HUES64 (cell line): Measurements from ENCODE around the gene BPIFB6.

Source experiments
- H3K27ac ChIP-seq: 2 replicates; pipeline ENCODE4 v1.7.0; 2013; ENCODE audit warnings: low read depth, low read length, inconsistent platforms
- H3K27me3 ChIP-seq: 2 replicates; pipeline ENCODE4 v1.6.1; 2013; ENCODE audit warnings: mild to moderate bottlenecking, low read length; ENCODE audit not compliant: insufficient read depth
- H3K36me3 ChIP-seq: 2 replicates; pipeline ENCODE4 v1.6.1; 2013; ENCODE audit warnings: mild to moderate bottlenecking, low read length; ENCODE audit not compliant: insufficient read depth
- H3K4me1 ChIP-seq: 2 replicates; pipeline ENCODE4 v1.6.1; 2013; ENCODE audit warnings: mild to moderate bottlenecking, low read length, moderate library complexity; ENCODE audit not compliant: insufficient read depth
- H3K4me3 ChIP-seq: 2 replicates; pipeline ENCODE4 v1.5.1; 2013; ENCODE audit warnings: mild to moderate bottlenecking, low read length, moderate library complexity
- H3K9ac ChIP-seq: 2 replicates; pipeline ENCODE4 v1.6.1; 2013; ENCODE audit warnings: mild to moderate bottlenecking, low read depth, low read length
- H3K9me3 ChIP-seq: 2 replicates; pipeline ENCODE4 v1.6.1; 2013; ENCODE audit warnings: low read depth, low read length; ENCODE audit not compliant: insufficient read depth
- whole genome bisulfite sequencing: fragments of 150-250, 120-280 bp; methylation state at CpG from one replicate; pipeline ENCODE4 v1.1.7; 2013; ENCODE audit warnings: missing lambda C conversion rate; 5-methylcytosine and 5-hydroxymethylcytosine counted together

Gene BPIFB6

DNA sequence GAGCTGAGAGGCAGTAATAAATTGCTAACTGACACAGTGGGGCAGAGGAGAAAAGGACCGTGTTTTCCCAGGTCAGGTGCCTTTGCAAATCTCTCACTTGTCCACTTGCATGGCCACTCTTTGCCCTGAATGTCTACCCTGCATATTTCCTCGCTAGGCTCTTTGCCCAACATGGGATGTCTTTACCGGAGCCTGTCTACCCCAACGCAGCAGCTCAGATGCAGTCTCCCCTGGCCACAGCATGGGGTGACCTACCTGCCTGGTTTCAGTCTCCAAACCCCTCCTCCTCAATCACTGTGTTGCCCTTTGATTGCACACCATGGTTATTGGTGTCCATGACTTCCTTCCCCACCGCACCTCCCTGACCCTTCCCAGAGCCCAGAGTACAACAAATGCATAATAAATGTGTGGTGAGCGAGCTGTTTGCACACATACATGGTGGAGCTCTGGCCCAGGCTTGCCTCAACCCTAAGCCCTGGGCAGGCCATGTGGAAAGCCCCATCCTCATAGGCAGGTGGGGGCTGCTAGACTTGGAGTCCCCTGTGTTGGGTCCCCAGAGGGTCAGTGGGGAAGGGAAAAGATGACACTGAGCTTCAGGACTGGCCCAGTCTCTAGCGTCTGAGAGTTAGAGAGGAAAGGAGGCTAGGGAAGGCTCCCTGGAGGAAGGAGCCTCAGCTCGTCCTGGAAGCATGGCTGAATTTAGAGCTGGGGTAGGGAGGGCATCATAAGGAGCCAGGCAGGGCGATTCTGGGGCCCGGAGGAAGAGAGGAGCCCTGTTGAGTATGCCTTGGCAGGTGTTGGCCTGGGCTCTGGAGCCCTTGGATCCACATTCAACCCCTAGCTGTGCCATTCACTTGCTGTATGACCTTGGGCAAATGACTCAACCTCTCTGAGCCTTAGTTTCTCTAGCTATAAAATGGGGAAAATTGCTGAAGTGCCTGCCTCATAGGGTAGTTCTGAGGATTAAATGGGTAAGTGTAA lies 4.4 kb upstream of the BPIFB6 start:
- Histone ChIP-seq H3K4me3 (no peak overlapping the region), H3K27me3 (no peaks in the 10 kb centered on the region), H3K36me3 (no peaks in the 10 kb centered on the region), H3K4me1 (no peaks in the 10 kb centered on the region), H3K9me3 (no peaks in the 10 kb centered on the region), H3K27ac (no peak overlapping the region), H3K9ac (no peak overlapping the region)
- WGBS = 85% methylated on average over 10 of the region's 10 CpGs

DNA sequence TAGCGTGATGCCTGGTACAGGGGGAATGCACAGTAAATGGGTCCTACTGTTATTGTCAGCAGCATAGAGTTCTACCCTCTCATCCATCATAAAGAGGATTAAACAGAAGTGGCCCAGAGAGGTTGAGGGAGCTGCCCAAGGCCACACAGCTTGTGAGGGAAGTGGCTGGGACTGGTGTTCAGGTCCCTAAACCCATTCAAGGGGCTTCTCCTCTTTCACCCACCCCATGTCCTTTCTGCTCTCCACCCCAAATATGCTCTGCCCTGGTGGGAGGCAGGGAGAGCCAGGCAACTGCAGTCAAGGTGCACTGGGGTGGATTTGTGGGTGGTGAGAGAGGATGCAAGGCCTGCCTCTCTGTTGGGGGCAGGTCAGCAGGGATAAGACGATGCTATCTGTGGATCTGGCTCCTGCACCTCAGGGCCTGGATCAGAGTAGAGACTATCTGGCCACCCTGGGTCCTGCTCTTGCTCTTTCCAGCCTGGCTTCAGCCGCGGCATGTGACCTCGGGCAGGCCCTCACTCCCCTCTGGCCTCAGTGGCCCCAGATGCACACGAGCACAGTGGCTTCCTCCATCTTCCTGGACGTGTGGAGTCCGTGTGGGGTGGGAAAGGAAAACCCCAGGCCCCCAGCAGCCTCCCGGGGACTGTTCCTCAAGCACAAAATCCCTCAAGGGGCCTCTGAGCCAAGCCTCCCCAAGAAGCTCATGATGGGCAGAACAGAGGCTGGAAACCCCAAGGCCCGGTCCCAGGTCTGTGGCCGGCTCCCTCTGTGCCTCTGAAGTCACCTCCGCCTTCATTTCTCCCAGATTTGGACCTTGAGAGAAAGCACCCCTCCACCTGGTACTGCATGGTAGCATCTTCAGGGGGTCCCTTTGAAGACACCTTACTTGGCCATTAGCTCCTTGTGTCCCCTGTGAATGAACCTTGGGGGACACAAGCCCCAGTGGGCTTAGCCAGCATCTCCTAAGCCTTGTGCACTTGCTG lies 3.4 kb upstream of the BPIFB6 start:
- Histone ChIP-seq H3K36me3 (no peaks in the 10 kb centered on the region), H3K27me3 (no peaks in the 10 kb centered on the region)

DNA sequence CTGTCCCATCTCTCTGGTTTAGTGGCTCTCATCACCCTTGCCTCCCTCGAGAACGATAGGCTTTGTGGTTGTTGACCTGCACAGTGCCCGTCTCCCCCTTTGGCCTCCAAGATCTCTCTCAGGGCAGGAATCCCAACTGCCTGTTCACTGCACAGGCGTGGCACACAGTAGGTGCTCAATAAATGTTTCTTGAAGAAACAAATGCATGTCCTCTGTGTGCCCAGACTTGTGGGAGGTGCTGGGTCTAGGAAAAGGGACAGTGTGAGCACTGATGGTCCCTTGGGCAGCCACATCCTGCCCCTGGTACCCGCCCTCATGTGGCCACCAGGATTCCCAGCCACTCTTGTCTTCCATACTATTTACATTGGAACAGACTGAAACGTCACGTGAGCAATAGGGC lies 2.6 kb upstream of the BPIFB6 start:
- no peak overlapping the region for H3K27ac ChIP-seq
- H3K36me3 ChIP-seq = no peaks in the 10 kb centered on the region
- no peak overlapping the region for H3K9ac ChIP-seq
- H3K4me1 ChIP-seq = no peaks in the 10 kb centered on the region
- H3K4me3 ChIP-seq = no peak overlapping the region
- H3K9me3 ChIP-seq = no peaks in the 10 kb centered on the region
- WGBS = 85% methylated on average over 7 of the region's 7 CpGs
- no peaks in the 10 kb centered on the region for H3K27me3 ChIP-seq

More for the DNA sequence above, 3.4 kb upstream of the BPIFB6 start:
- no peak overlapping the region for H3K27ac ChIP-seq
- 85% methylated on average over 12 of the region's 12 CpGs for WGBS
- no peaks in the 10 kb centered on the region for H3K4me1 ChIP-seq
- H3K9me3 ChIP-seq = no peaks in the 10 kb centered on the region
- no peak overlapping the region for H3K4me3 ChIP-seq
- no peak overlapping the region for H3K9ac ChIP-seq

DNA sequence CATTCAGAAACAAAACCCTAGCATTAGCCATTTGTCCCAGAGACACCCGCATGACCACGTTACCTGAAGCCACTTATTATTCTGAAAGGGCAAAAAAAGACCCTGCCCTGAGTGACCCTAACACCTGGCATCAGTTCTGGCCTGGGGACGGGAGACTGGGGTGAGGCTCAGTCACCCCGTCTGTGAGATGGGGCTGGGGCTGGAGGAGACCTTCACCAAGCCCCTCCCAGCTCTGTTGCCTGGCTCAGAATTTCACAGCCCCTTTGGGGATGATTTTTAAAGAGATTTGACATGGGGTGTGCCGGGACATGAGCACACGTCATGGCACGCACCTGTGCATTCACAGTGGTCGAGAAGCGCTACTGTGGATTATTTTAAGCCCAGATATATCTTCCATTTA lies 1.4 kb upstream of the BPIFB6 start:
- H3K27me3 ChIP-seq = no peaks in the 10 kb centered on the region
- H3K4me3 ChIP-seq = no peak overlapping the region
- no peaks in the 10 kb centered on the region for H3K36me3 ChIP-seq
- no peaks in the 10 kb centered on the region for H3K9me3 ChIP-seq
- H3K9ac ChIP-seq = no peak overlapping the region
- H3K4me1 ChIP-seq = no peaks in the 10 kb centered on the region
- no peak overlapping the region for H3K27ac ChIP-seq
- 91% methylated on average over 9 of the region's 9 CpGs for whole genome bisulfite sequencing

DNA sequence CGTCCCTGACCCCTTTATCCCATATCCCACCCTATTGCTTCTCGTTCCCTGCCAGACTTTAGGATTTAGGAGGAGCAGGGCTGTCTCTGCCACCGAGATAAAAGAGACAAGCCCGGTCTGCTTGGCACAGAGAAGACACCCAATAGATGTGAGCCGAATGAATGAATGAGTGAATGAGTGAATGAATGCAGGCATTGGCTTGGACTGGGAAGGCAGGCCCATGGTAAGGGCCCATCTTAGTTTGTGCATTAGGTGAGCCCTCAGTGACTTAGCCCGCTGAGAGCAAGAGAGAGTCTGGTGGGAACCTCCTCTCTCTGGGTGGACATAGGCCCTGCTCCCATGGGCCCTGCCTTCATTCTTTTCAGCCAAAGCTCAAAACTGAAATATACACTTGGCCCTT lies 879 bp upstream of the BPIFB6 start:
- Histone ChIP-seq H3K27me3 (no peaks in the 10 kb centered on the region), H3K9me3 (no peaks in the 10 kb centered on the region), H3K27ac (no peak overlapping the region), H3K4me3 (no peak overlapping the region), H3K36me3 (no peaks in the 10 kb centered on the region), H3K4me1 (no peaks in the 10 kb centered on the region), H3K9ac (no peak overlapping the region)
- 90% methylated on average over 6 of the region's 6 CpGs for WGBS

DNA sequence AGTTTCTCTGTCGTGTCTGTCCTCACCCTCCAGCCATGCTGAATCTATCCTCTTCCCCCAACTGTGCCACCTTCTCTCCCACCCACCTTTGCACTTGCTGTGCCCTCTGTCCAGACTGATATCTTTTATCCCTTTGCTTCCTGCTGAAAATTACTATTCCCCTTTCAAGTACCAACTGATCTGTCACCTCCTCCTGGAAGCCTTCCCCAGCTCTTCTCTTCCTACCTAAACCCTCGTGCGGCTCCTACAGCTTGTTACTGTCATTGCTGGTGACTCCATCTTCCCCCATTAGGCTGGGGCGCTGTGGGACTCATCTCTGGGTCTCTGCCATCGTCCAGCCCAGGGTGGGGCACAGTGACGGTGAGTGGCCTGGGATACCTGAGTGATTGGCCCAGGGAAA lies 1.1 kb downstream of the BPIFB6 start:
- no peaks in the 10 kb centered on the region for H3K27me3 ChIP-seq
- WGBS = 87% methylated on average over 6 of the region's 6 CpGs
- no peak overlapping the region for H3K9ac ChIP-seq
- H3K4me1 ChIP-seq = no peaks in the 10 kb centered on the region
- H3K27ac ChIP-seq = no peak overlapping the region
- no peak overlapping the region for H3K4me3 ChIP-seq
- no peaks in the 10 kb centered on the region for H3K36me3 ChIP-seq
- no peaks in the 10 kb centered on the region for H3K9me3 ChIP-seq

DNA sequence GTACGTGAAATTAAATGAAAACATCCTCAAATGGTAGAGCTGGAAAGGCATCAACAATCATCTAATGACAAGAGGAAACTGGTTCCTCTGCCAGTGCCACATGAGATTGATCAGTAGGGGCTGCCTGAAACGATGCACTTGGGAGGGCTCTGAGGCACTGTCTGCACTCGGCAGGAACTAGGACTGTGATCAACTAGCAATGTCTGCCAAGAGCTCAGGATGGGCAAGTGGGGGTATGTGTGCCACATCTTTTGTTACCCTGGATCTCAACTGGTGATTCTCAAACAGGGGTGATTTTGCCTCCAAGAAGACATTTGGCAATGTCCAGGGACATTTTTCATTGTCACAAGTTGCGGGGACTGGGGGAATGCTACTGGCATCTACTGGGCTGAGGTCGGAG lies 1.9 kb downstream of the BPIFB6 start:
- H3K4me1 ChIP-seq = no peaks in the 10 kb centered on the region
- no peak overlapping the region for H3K27ac ChIP-seq
- H3K9ac ChIP-seq = no peak overlapping the region
- 0 out of 2 replicates have a peak, but pooled peaks cover 4% of the 10 kb centered on the region for H3K27me3 ChIP-seq
- H3K36me3 ChIP-seq = no peaks in the 10 kb centered on the region
- 84% methylated on average over 5 of the region's 5 CpGs for WGBS
- no peak overlapping the region for H3K4me3 ChIP-seq
- no peaks in the 10 kb centered on the region for H3K9me3 ChIP-seq

DNA sequence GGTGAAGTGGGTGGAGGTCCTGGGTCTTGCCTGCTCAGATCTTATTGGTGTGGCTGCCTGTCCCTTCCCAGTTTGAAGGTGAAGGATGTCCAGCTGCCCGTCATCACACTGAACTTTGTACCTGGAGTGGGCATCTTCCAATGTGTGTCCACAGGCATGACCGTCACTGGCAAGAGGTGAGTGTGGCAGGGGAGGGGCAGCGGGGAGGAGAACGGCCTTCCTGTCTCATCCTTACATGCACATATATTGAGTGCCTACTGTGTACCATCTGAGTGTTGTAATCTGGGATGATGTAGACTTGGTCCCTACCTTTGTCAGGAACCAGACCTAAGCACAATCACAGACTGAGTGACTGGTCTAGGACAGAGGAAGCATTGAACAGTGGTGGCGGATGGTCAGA lies 2.7 kb downstream of the BPIFB6 start:
- no peak overlapping the region for H3K4me3 ChIP-seq
- WGBS = 71% methylated on average over 4 of the region's 5 CpGs
- H3K36me3 ChIP-seq = no peaks in the 10 kb centered on the region
- no peaks in the 10 kb centered on the region for H3K4me1 ChIP-seq
- 0 out of 2 replicates have a peak, but pooled peaks cover 4% of the 10 kb centered on the region for H3K27me3 ChIP-seq
- no peaks in the 10 kb centered on the region for H3K9me3 ChIP-seq
- no peak overlapping the region for H3K9ac ChIP-seq
- no peak overlapping the region for H3K27ac ChIP-seq

DNA sequence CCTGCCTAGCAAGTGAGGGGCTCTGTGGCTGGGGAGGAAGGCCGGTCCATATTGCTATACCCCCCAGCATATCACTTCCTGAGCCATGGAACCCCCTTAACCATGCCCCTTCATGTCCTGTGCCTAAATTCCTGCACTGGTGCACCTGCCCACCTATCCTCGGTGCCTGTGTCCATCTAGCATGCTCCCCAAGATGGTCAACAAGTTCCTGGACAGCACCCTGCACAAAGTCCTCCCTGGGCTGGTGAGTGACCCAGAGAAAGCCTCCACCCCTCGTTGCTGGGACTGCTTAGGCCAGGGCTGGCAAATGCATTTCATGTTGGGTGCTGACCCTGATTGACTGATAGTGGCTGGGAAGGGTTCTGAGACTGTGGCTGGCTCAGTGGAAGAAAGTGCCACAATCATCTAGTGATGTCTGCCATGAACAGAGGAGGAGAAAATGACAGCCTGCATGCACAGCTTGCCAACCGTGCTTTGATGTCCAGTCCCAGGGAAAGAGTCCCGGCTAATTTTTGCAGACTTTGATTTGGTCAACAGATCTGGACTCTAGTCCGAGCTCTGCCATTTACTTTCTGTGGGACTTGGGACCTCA lies 3.5 kb downstream of the BPIFB6 start:
- 89% methylated on average over 6 of the region's 6 CpGs for WGBS

DNA sequence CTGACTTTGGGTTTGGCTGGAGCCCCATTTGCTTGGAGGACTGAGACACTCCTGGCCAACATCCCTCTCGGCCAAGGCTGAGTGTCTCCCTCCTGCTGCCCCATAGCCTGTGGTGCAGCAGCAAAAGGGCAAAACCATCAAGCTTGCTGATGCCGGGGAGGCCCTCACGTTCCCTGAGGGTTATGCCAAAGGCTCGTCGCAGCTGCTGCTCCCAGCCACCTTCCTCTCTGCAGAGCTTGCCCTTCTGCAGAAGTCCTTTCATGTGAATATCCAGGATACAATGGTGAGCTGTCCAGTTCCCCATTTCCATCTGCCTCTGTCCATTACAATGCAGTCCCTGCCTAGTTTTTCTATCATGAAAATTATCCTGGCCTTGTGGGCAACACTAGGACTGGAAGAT lies 6.0 kb downstream of the BPIFB6 start:
- no peaks in the 10 kb centered on the region for H3K36me3 ChIP-seq
- H3K9ac ChIP-seq = no peak overlapping the region
- no peaks in the 10 kb centered on the region for H3K4me1 ChIP-seq
- H3K27ac ChIP-seq = no peak overlapping the region
- WGBS = 81% methylated on average over 5 of the region's 5 CpGs
- 0 out of 2 replicates have a peak, but pooled peaks cover 4% of the 10 kb centered on the region for H3K27me3 ChIP-seq
- H3K4me3 ChIP-seq = no peak overlapping the region
- H3K9me3 ChIP-seq = no peaks in the 10 kb centered on the region

More for the DNA sequence above, 3.5 kb downstream of the BPIFB6 start:
- no peak overlapping the region for H3K9ac ChIP-seq
- no peaks in the 10 kb centered on the region for H3K9me3 ChIP-seq
- H3K27ac ChIP-seq = no peak overlapping the region
- no peaks in the 10 kb centered on the region for H3K4me1 ChIP-seq
- H3K4me3 ChIP-seq = no peak overlapping the region
- H3K36me3 ChIP-seq = no peaks in the 10 kb centered on the region
- 0 out of 2 replicates have a peak, but pooled peaks cover 4% of the 10 kb centered on the region for H3K27me3 ChIP-seq
